Measurements from ENCODE around the gene C16orf95. TPM values are rescaled to one million over a fixed set of nuclear protein-coding genes. Genes with fewer than 3 reads are reported as not detected.

Gene C16orf95
- total RNA-seq, 6 experiments from 2014 or later, result 1.7 to 5.5 (median 3.9) TPM

GRCh38 chr16:87337262-87337771, 20.1 kb upstream of the C16orf95 start:
- no peak for TF ChIP-seq POLR2A (IDR thresholded peaks at IDR 0.05)
- no peak for TF ChIP-seq CTCF (IDR thresholded peaks at IDR 0.05)
- WGBS (ENCODE audit: insufficient coverage, low coverage, low lambda C conversion rate, missing lambda C conversion rate), result 59% methylated on average over 13 of the region's 16 CpGs

GRCh38 chr16:87336434-87337240, 19.4 kb upstream of the C16orf95 start:
- Histone ChIP-seq H3K36me3 (peaks cover 0 to 69% (median 21%) of the 10 kb centered on the region in 4 donors), H3K27ac (no peak overlapping the region), H3K9me3 (no peaks in the 10 kb centered on the region), H3K4me1 (no peaks in the 10 kb centered on the region), H3K4me3 (no peak overlapping the region), H3K27me3 (no peaks in the 10 kb centered on the region)
- TF ChIP-seq POLR2A (IDR thresholded peaks at IDR 0.05), result no peak
- no peak for TF ChIP-seq CTCF (IDR thresholded peaks at IDR 0.05)
- DNase-seq (peak in 1 of 3 donors; percentile 27), ATAC-seq (no peak)
- WGBS (ENCODE audit: insufficient coverage, low coverage, low lambda C conversion rate, missing lambda C conversion rate), result 83% methylated on average over 9 of the region's 19 CpGs
- intact Hi-C loops (cut with DNase I), result no loop called here

More at GRCh38 chr16:87337262-87337771, 20.1 kb upstream of the C16orf95 start:
- Histone ChIP-seq H3K4me1 (no peaks in the 10 kb centered on the region), H3K27ac (no peak overlapping the region), H3K9me3 (no peaks in the 10 kb centered on the region), H3K27me3 (no peaks in the 10 kb centered on the region), H3K4me3 (no peak overlapping the region), H3K36me3 (peaks cover 0 to 75% (median 24%) of the 10 kb centered on the region in 4 donors)
- ATAC-seq (no peak), DNase-seq (peak in 1 of 3 donors; percentile 32)
- intact Hi-C loops (cut with DNase I), result no loop called here

- DNase-seq (peak in 1 of 3 donors; percentile 41), ATAC-seq (no peak)
- Histone ChIP-seq H3K36me3 (peaks cover 0 to 69% (median 24%) of the 10 kb centered on the region in 4 donors), H3K4me3 (no peak overlapping the region), H3K4me1 (no peaks in the 10 kb centered on the region), H3K27me3 (no peaks in the 10 kb centered on the region), H3K9me3 (no peaks in the 10 kb centered on the region), H3K27ac (no peak overlapping the region)
- intact Hi-C loops (cut with DNase I), result no loop called here
- TF ChIP-seq POLR2A (IDR thresholded peaks at IDR 0.05), result no peak
- TF ChIP-seq CTCF (IDR thresholded peaks at IDR 0.05), result no peak
- WGBS (ENCODE audit: insufficient coverage, low coverage, low lambda C conversion rate, missing lambda C conversion rate), result 56% methylated on average over 4 of the region's 19 CpGs
Observed at GRCh38 chr16:87335625-87336433, 18.6 kb upstream of the C16orf95 start.

GRCh38 chr16:87334651-87335624, 17.7 kb upstream of the C16orf95 start:
- no peaks in the 10 kb centered on the region for H3K27me3 ChIP-seq
- WGBS (ENCODE audit: insufficient coverage, low coverage, low lambda C conversion rate, missing lambda C conversion rate), result 94% methylated on average over 7 of the region's 29 CpGs
- TF ChIP-seq POLR2A (IDR thresholded peaks at IDR 0.05) (no peak), CTCF (IDR thresholded peaks at IDR 0.05) (no peak)
- H3K4me1 ChIP-seq, result no peaks in the 10 kb centered on the region
- no peak overlapping the region for H3K4me3 ChIP-seq
- H3K36me3 ChIP-seq, result peaks cover 0 to 70% (median 27%) of the 10 kb centered on the region in 4 donors
- intact Hi-C loops (cut with DNase I), result no loop called here
- no peak for ATAC-seq
- no peaks in the 10 kb centered on the region for H3K9me3 ChIP-seq
- peak in 1 of 3 donors; percentile 52 for DNase-seq
- H3K27ac ChIP-seq, result no peak overlapping the region

All from right lobe of liver (tissue), 6 donors.